NCI-H226 (cell line): ENCODE results near the gene FRMD1.

ENCODE experiments used
- DNase-seq: peaks from one replicate; pipeline ENCODE4 v3.0.0-alpha.2; 2015

The FRMD1 gene

GRCh38 chr6:168075787-168076202, 3.2 kb downstream of the FRMD1 start:
- no peak for DNase-seq

GRCh38 chr6:168075216-168075615, 3.8 kb downstream of the FRMD1 start:
- DNase-seq = no peak

GRCh38 chr6:168073937-168074730, 4.9 kb downstream of the FRMD1 start:
- DNase-seq = no peak

- no peak for DNase-seq
Measured at GRCh38 chr6:168072730-168073129, 6.3 kb downstream of the FRMD1 start.

- DNase-seq = no peak
Measured at GRCh38 chr6:168072261-168072660, 6.8 kb downstream of the FRMD1 start.

GRCh38 chr6:168071620-168072019, 7.4 kb downstream of the FRMD1 start:
- DNase-seq = no peak

- DNase-seq = no peak
Measured at GRCh38 chr6:168070804-168071203, 8.2 kb downstream of the FRMD1 start.

- DNase-seq = no peak
Measured at GRCh38 chr6:168067081-168067759, 11.8 kb downstream of the FRMD1 start.

- no peak for DNase-seq
Measured at GRCh38 chr6:168064226-168064807, 14.7 kb downstream of the FRMD1 start.

GRCh38 chr6:168063431-168063830, 15.6 kb downstream of the FRMD1 start:
- no peak for DNase-seq

GRCh38 chr6:168062346-168063289, 16.4 kb downstream of the FRMD1 start:
- DNase-seq = no peak

- DNase-seq = no peak
Measured at GRCh38 chr6:168061269-168062210, 17.5 kb downstream of the FRMD1 start.

- DNase-seq = peak; percentile 53
Measured at GRCh38 chr6:168060521-168060931, 18.5 kb downstream of the FRMD1 start.

GRCh38 chr6:168058691-168059551, 20.1 kb downstream of the FRMD1 start:
- no peak for DNase-seq

GRCh38 chr6:168057836-168058235, 21.2 kb downstream of the FRMD1 start:
- no peak for DNase-seq

GRCh38 chr6:168056892-168057527, 22.0 kb downstream of the FRMD1 start:
- no peak for DNase-seq

- no peak for DNase-seq
Measured at GRCh38 chr6:168055696-168056489, 23.1 kb downstream of the FRMD1 start.

- DNase-seq = no peak
Measured at GRCh38 chr6:168054765-168055560, 24.0 kb downstream of the FRMD1 start.
